HS-5 (cell line): Measurements from ENCODE around the gene CHAD.
A peak's percentile ranks its signal among the peaks of the same experiment; 100 is the strongest.

Experiments used
- DNase-seq: peaks from one replicate; pipeline ENCODE4 v3.0.0-alpha.2; 2012; ENCODE audit warnings: low read depth

The CHAD gene, protein sequence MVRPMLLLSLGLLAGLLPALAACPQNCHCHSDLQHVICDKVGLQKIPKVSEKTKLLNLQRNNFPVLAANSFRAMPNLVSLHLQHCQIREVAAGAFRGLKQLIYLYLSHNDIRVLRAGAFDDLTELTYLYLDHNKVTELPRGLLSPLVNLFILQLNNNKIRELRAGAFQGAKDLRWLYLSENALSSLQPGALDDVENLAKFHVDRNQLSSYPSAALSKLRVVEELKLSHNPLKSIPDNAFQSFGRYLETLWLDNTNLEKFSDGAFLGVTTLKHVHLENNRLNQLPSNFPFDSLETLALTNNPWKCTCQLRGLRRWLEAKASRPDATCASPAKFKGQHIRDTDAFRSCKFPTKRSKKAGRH

DNA sequence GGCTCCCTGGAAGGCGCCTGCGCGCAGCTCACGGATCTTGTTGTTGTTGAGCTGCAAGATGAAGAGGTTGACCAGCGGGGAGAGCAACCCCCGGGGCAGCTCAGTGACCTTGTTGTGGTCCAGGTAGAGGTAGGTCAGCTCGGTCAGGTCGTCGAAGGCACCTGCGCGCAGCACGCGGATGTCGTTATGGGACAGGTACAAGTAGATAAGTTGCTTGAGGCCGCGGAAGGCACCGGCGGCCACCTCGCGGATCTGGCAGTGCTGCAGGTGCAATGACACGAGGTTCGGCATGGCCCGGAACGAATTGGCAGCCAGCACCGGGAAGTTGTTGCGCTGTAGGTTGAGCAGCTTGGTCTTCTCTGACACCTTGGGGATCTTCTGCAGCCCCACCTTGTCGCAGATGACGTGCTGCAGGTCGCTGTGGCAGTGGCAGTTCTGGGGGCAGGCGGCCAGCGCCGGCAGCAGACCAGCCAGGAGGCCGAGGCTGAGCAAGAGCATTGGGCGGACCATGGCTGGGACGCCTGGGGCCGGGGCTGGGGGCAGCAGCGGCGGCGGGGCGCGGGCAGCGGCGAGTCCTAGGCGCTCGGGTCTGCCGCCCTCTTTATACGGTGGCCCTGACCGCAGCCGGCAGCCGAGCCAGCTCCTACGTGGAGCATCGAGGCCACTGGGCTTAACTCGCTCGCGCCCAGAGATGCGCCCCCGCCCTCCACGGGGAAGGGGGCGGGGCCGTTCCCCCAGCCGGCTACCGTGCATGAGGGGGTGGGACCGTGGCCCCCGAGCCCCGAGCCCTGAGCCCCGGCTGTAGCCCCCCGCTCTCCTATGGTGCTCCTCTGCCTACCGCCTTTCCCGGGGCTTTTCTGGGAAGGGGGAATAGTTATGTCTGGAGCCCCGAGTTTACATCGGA is at the start of gene CHAD:
TSS of gene CHAD (minus strand) at position 577 of the 904 bp plus-strand sequence. CDS start at position 510, 67 bp downstream.
- DNase-seq = no peak

- DNase-seq = no peak
Measured at GRCh38 chr17:50517504-50518383, 49.1 kb upstream of the CHAD start.

GRCh38 chr17:50517011-50517410 is 48.3 kb upstream of the CHAD start:
- DNase-seq = no peak

- no peak for DNase-seq
Measured at GRCh38 chr17:50514936-50515702, 46.4 kb upstream of the CHAD start.

DNA sequence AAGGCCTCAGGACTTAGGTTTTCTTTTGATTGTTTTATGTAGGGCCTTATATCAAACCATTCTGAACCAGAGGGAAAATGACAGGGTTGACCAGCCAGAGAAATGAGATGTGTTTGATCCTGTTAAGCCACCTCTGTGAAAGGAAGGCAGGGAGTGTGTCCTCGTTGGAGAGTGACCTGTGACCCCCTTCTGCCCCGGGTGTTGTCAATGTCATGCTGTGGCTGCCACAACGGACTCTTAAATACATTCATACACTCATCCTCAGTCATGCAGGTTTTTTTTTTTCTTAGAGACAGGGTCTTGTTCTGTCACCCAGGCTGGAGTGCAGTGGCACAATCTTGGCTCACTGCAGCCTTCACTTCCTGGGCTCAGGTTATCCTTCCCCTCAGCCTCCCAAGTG is 45.7 kb upstream of the CHAD start:
- DNase-seq = no peak

GRCh38 chr17:50513495-50513894 is 44.8 kb upstream of the CHAD start:
- no peak for DNase-seq

- no peak for DNase-seq
Measured at GRCh38 chr17:50511058-50511457, 42.4 kb upstream of the CHAD start.

- no peak for DNase-seq
Measured at GRCh38 chr17:50508573-50509460, 40.1 kb upstream of the CHAD start.

DNA sequence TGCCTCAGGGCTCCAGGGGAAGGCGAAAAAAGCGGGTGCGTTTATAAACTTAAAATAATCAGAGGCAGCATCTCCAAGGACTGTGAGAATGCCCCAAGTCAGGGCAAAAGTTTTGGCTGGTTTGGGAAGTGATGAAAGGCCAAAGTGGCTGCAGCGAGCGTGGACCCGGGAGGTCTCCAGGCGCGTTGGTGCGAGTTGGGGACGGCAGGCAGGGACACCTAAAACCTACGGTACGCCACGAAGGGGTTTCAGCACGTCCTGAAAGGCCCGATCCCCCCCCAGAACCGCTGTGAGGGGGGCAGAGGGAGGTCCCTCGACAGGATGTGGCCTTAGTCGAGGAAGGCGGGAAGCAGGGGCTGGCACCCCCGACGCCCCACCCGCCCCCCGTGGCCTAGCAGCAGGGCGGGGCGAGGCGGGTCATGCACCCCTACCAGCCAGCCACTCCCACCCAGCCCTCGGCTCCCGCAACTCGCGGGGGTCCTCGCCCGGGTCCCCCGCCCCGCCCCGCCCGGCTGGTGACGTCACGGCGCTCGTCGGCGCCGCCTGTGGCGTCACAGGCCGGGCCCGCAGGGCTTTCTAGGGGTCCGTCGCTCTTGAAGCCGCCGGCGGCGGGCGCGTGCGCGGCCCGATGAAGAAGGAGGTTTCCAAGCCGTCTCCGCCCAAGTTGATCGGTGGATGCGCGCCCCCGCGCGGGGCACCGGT is 39.3 kb upstream of the CHAD start, which contains the start of gene MYCBPAP:
TSS of gene MYCBPAP (plus strand) at position 569 of the 702 bp plus-strand sequence. CDS start 236 bp downstream, outside the sequence.
- no peak for DNase-seq

DNA sequence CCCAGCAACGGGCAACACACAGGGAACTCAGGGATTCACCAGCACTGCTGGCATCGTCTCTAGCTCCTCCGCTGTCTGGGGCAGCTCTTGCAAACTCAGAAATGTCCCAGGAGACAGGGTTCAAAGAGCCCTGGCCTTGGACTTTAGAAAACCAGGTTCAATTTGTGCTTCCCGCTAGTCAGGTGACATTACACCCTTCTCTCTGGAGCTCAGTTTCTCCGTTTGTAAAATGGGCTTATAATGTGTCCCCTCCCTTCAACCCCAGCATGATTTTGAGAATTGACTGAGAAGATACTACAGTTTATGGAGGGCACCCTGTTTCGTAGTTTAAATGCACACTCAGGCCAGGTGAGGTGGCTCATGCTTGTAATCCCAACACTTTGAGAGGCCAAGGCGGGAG is 37.6 kb upstream of the CHAD start:
- DNase-seq = no peak

- no peak for DNase-seq
Measured at GRCh38 chr17:50505591-50506130, 37.0 kb upstream of the CHAD start.

DNA sequence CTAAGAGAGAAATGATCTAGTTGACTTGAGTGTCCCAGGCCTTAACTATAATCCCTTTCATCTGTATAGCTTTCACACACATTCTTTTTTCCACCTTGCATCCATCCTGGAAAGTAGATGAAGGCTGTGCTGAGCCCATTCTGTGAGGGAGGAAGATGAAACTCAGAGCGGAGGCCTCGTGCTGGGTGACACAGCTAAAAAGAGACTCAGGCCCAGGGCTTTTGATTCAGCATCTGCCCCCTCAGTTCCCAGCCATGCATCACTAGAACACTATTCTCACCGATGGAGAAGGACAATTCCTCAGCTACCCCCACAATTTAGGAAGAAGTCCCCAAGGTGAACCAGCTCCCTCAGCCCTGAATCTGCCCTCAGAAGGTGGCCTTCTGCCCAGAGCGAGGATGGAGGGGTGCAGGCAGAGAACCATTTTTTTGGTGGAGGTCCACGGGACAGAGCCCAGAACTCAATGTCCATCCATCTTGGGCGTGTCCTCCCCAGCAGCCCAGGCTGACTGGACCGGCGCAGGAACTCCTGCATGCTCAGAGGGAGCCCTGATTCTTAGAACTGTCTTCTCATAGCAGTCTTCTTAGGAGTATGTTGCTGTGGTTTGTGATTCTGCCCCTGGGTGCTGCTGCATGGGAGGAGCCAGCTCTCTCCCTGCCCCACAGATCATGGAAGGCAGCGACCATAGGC is 33.8 kb upstream of the CHAD start:
- DNase-seq = no peak

DNA sequence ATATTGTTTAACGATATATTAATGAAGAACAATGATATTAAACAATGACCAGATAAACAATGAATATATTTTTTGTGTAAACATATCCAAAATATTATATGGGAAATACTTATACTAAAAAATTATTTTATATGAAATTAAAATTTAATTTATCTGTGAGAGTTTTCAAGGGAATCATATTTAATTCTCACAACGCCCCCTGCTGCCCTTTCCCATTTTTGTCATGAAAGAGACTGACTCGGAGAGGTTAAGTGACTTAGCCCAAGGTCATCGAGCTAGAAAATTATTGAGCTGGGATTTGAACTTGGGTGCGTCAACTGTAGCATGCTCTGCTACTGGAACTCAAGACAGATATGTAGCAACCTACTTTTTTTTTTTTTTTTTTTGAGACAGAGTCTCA is 32.4 kb upstream of the CHAD start:
- no peak for DNase-seq

GRCh38 chr17:50499721-50500120 is 31.0 kb upstream of the CHAD start:
- DNase-seq = no peak

- DNase-seq = no peak
Measured at GRCh38 chr17:50499270-50499669, 30.6 kb upstream of the CHAD start.

GRCh38 chr17:50498021-50498874 is 29.6 kb upstream of the CHAD start:
- DNase-seq = no peak

GRCh38 chr17:50495918-50496317 is 27.2 kb upstream of the CHAD start:
- peak; percentile 28 for DNase-seq
